B cell (primary cell): Measurements from ENCODE around the gene VANGL1. TPM values are rescaled to one million over a fixed set of nuclear protein-coding genes. Genes with fewer than 3 reads are reported as not detected.

ENCODE experiments used
- ATAC-seq: fragments of 200-7000 bp; cut with Tn5 transposase; one replicate; pipeline ENCODE4 v1.10.0; 2021; ENCODE audit warnings: low read depth, mild to moderate bottlenecking, moderate number of reproducible peaks, moderate library complexity
- CTCF ChIA-PET: fragments of 350-600 bp; sonication (Branson Sonifier 250); formaldehyde crosslinking; loops from one replicate; lab custom pipeline; 2021; ENCODE audit warnings: antibody characterized with exemption, inconsistent platforms; lab: Charles Lee
- POLR2A ChIA-PET: fragments of 350-600 bp; sonication (Branson Sonifier 250); formaldehyde crosslinking; loops from one replicate; lab custom pipeline; 2021; ENCODE audit warnings: antibody characterized with exemption; lab: Charles Lee
- DNase-seq: peaks from one replicate; pipeline ENCODE4 v3.0.0; 2013
- H2AFZ ChIP-seq: 2 replicates; pipeline ENCODE4 v1.6.1; 2012; ENCODE audit warnings: mild to moderate bottlenecking, low read depth, low read length; ENCODE audit not compliant: insufficient read depth, poor library complexity, severe bottlenecking
- H3K27ac ChIP-seq, 2 donors: 1 replicate in 1 of 2; 2 replicates in 1 of 2; pipeline ENCODE4 v1.5.1; 2012 to 2013; ENCODE audit warnings: low read length in 2 of 2, mild to moderate bottlenecking in 2 of 2, moderate library complexity in 1 of 2
- H3K27me3 ChIP-seq, 4 experiments: fragments of 200-600 bp in 1 of 4; sonication (generic) in 1 of 4; replicated peaks in 1 of 4; 1 replicate in 2 of 4; 2 replicates in 2 of 4; pipeline versions ENCODE4 v1.6.1 to v1.7.0; 2013 to 2016; ENCODE audit warnings: low read length in 3 of 4, mild to moderate bottlenecking in 2 of 4, mixed read lengths in 1 of 4, moderate library complexity in 1 of 4; ENCODE audit not compliant: insufficient read depth in 4 of 4, control insufficient read depth in 3 of 4; ENCODE audit errors: control extremely low read depth in 1 of 4
- H3K36me3 ChIP-seq, 2 experiments: replicated peaks in 1 of 2; 1 replicate in 1 of 2; 2 replicates in 1 of 2; pipeline versions ENCODE4 v1.6.1 to v1.7.1; 2013; ENCODE audit warnings: low read length in 1 of 2; ENCODE audit not compliant: insufficient read depth in 2 of 2, control insufficient read depth in 1 of 2; ENCODE audit errors: control extremely low read depth in 1 of 2, extremely low read depth in 1 of 2
- H3K4me1 ChIP-seq, 2 donors: fragments of 200-600 bp in 1 of 2; sonication (generic) in 1 of 2; 1 replicate in 1 of 2; 2 replicates in 1 of 2; pipeline versions ENCODE4 v1.5.1 to v1.6.1; 2013 to 2017; ENCODE audit warnings: low read length in 2 of 2; ENCODE audit not compliant: control insufficient read depth in 2 of 2, insufficient read depth in 2 of 2
- H3K4me2 ChIP-seq: replicated peaks from 2 replicates; pipeline ENCODE3; 2012; ENCODE audit warnings: mild to moderate bottlenecking, low read depth, low read length; ENCODE audit not compliant: poor library complexity, severe bottlenecking
- H3K4me3 ChIP-seq, 5 experiments: fragments of 200-600 bp in 1 of 5; sonication (generic) in 1 of 5; 1 replicate in 3 of 5; 2 replicates in 2 of 5; pipeline versions ENCODE4 v1.5.1 to v1.7.0; 2011 to 2016; ENCODE audit warnings: low read length in 4 of 5, mild to moderate bottlenecking in 4 of 5, low read depth in 2 of 5, control low read depth in 1 of 5, moderate library complexity in 1 of 5; ENCODE audit not compliant: insufficient read depth in 1 of 5; ENCODE audit errors: control extremely low read depth in 1 of 5, extremely low read depth in 1 of 5
- H3K79me2 ChIP-seq: fragments of 200-600 bp; sonication (generic); one replicate; pipeline ENCODE4 v1.6.0; 2016; ENCODE audit warnings: low read length; ENCODE audit not compliant: control insufficient read depth, insufficient read depth
- H3K9ac ChIP-seq: fragments of 200-600 bp; sonication (generic); 2 replicates; pipeline ENCODE4 v1.6.1; 2017; ENCODE audit warnings: mild to moderate bottlenecking, low read length, moderate library complexity
- H3K9me3 ChIP-seq, 3 donors: one replicate each; pipeline versions ENCODE4 v1.6.1 to v1.7.1; 2013; ENCODE audit warnings: low read length in 2 of 3; ENCODE audit not compliant: control insufficient read depth in 2 of 3, insufficient read depth in 1 of 3; ENCODE audit errors: control extremely low read depth in 1 of 3
- H4K20me1 ChIP-seq: 2 replicates; pipeline ENCODE4 v1.6.0; 2012; ENCODE audit warnings: mild to moderate bottlenecking, low read length; ENCODE audit not compliant: insufficient read depth, control insufficient read depth, poor library complexity, severe bottlenecking
- H3K27ac Mint-ChIP-seq: one replicate; pipeline ENCODE4 v1.8.0; 2021; ENCODE audit warnings: mixed read lengths
- H3K27me3 Mint-ChIP-seq: one replicate; pipeline ENCODE4 v1.8.0; 2021; ENCODE audit warnings: mixed read lengths
- H3K4me1 Mint-ChIP-seq: one replicate; pipeline ENCODE4 v1.8.0; 2021; ENCODE audit warnings: mixed read lengths
- H3K4me3 Mint-ChIP-seq: one replicate; pipeline ENCODE4 v1.8.0; 2021; ENCODE audit warnings: mixed read lengths
- H3K9me3 Mint-ChIP-seq: one replicate; pipeline ENCODE4 v1.8.0; 2022; ENCODE audit warnings: mixed read lengths; ENCODE audit not compliant: insufficient read depth
- EZH2 ChIP-seq: IDR thresholded peaks from 2 replicates; pipeline ENCODE4 v1.6.1; 2012; ENCODE audit warnings: borderline replicate concordance, low read depth, mild to moderate bottlenecking, moderate library complexity, low read length; ENCODE audit not compliant: insufficient read depth, poor library complexity, severe bottlenecking
- WGBS: methylation state at CpG from one replicate; pipeline ENCODE4 v1.1.5; 2013; ENCODE audit warnings: missing lambda C conversion rate; ENCODE audit not compliant: insufficient coverage; 5-methylcytosine and 5-hydroxymethylcytosine counted together
- intact Hi-C: fragments of 100-400 bp; cut with micrococcal nuclease; formaldehyde crosslinking; loops from one replicate; pipeline ENCODE4 v1.10.0; 2022
- polyA plus RNA-seq: library from polyadenylated mRNA; depleted of rRNA; stranded (reverse); fragments of >200 nt; gene quantifications from 2 replicates; pipeline ENCODE4 v1.2.3, GENCODE V29; 2012
- total RNA-seq, 2 donors: library from RNA; stranded (reverse); fragments of 120-200 nt in 1 of 2; gene quantifications; 1 replicate in 1 of 2; 2 replicates in 1 of 2; pipeline versions ENCODE4 v1.2.3 to v1.2.4, GENCODE V29; 2013 to 2022
- TF ChIP-seq, protein P1 (sequence below): fragments of 200-600 bp; IDR thresholded peaks from one replicate; pipeline ENCODE4 v1.8.0; 2022; ENCODE audit warnings: antibody characterized with exemption, mild to moderate bottlenecking

The VANGL1 gene
- total and polyA plus RNA-seq, 2 donors (not counting 1 experiment from before 2014, with no cell fraction given), result 0.21 to 0.30 TPM

GRCh38 chr1:115717541-115717940 lies 75.8 kb downstream of the VANGL1 start:
- no peaks in the 10 kb centered on the region for H3K4me1 ChIP-seq
- intact Hi-C loops, result loop anchor here (1.0 kb wide), 1 partner anchor 264 kb away; no protein-coding TSS in a partner anchor
- no peak overlapping the region for H2AFZ ChIP-seq
- no peak for TF ChIP-seq EZH2
- TF ChIP-seq, protein P1, sequence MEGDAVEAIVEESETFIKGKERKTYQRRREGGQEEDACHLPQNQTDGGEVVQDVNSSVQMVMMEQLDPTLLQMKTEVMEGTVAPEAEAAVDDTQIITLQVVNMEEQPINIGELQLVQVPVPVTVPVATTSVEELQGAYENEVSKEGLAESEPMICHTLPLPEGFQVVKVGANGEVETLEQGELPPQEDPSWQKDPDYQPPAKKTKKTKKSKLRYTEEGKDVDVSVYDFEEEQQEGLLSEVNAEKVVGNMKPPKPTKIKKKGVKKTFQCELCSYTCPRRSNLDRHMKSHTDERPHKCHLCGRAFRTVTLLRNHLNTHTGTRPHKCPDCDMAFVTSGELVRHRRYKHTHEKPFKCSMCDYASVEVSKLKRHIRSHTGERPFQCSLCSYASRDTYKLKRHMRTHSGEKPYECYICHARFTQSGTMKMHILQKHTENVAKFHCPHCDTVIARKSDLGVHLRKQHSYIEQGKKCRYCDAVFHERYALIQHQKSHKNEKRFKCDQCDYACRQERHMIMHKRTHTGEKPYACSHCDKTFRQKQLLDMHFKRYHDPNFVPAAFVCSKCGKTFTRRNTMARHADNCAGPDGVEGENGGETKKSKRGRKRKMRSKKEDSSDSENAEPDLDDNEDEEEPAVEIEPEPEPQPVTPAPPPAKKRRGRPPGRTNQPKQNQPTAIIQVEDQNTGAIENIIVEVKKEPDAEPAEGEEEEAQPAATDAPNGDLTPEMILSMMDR, result peak; percentile 33
- no peaks in the 10 kb centered on the region for H3K79me2 ChIP-seq
- H3K9me3 ChIP-seq, result no peaks in the 10 kb centered on the region
- ATAC-seq, result no peak
- no peaks in the 10 kb centered on the region for H3K36me3 ChIP-seq
- H3K4me3 ChIP-seq, result no peak overlapping the region
- H3K4me2 ChIP-seq, result no peak overlapping the region
- no peaks in the 10 kb centered on the region for H4K20me1 ChIP-seq
- H3K9ac ChIP-seq, result no peak overlapping the region
- Mint-ChIP-seq H3K4me3 (no peak overlapping the region), H3K9me3 (no peaks in the 10 kb centered on the region), H3K27ac (no peak overlapping the region), H3K27me3 (peaks cover 16% of the 10 kb centered on the region), H3K4me1 (no peaks in the 10 kb centered on the region)
- ChIA-PET CTCF (interaction anchor here (0.8 to 3.3 kb wide), 4 partner anchors 11 to 781 kb away, joined by 3 to 9 read pairs (median 4); no protein-coding TSS in a partner anchor), POLR2A (no interaction called here)
- H3K27me3 ChIP-seq, result no peaks in the 10 kb centered on the region
- WGBS, result 47% methylated on average over 3 of the region's 5 CpGs
- no peak overlapping the region for H3K27ac ChIP-seq
- peak; percentile 26 for DNase-seq

GRCh38 chr1:115718011-115718754 lies 76.4 kb downstream of the VANGL1 start:
- DNase-seq (no peak), ATAC-seq (no peak)
- Histone ChIP-seq H3K4me2 (no peak overlapping the region), H3K4me3 (no peak overlapping the region), H2AFZ (no peak overlapping the region), H3K4me1 (no peaks in the 10 kb centered on the region), H3K27me3 (no peaks in the 10 kb centered on the region), H3K36me3 (no peaks in the 10 kb centered on the region), H3K9ac (no peak overlapping the region), H4K20me1 (no peaks in the 10 kb centered on the region), H3K79me2 (no peaks in the 10 kb centered on the region), H3K9me3 (no peaks in the 10 kb centered on the region), H3K27ac (no peak overlapping the region)
- ChIA-PET POLR2A (no interaction called here), CTCF (interaction anchor here (1.3 to 3.3 kb wide), 2 partner anchors 11 to 302 kb away, joined by 5 to 9 read pairs; no protein-coding TSS in a partner anchor)
- intact Hi-C loops, result no loop called here
- no peaks in the 10 kb centered on the region for H3K4me1 Mint-ChIP-seq
- TF ChIP-seq, protein P1, result no peak
- TF ChIP-seq EZH2, result no peak
- H3K27ac Mint-ChIP-seq, result no peak overlapping the region
- H3K27me3 Mint-ChIP-seq, result peaks cover 16% of the 10 kb centered on the region
- 90% methylated on average over 4 of the region's 5 CpGs for WGBS
- no peaks in the 10 kb centered on the region for H3K9me3 Mint-ChIP-seq
- no peak overlapping the region for H3K4me3 Mint-ChIP-seq
